GM12892 (cell line): ENCODE measurements around the gene PBX1.

Experiments used
- POLR2A ChIP-seq: IDR thresholded peaks from 2 replicates; pipeline ENCODE4 v1.6.1; 2011; ENCODE audit warnings: low read depth, low read length, control low read depth
- POLR2AphosphoS5 ChIP-seq: IDR thresholded peaks from 2 replicates; pipeline ENCODE4 v1.6.1; 2011; ENCODE audit warnings: low read depth, low read length, control low read depth
- TAF1 ChIP-seq: IDR thresholded peaks from 2 replicates; pipeline ENCODE4 v1.6.1; 2011; ENCODE audit warnings: low read depth, mild to moderate bottlenecking, control low read depth, low read length, borderline replicate concordance

DNA sequence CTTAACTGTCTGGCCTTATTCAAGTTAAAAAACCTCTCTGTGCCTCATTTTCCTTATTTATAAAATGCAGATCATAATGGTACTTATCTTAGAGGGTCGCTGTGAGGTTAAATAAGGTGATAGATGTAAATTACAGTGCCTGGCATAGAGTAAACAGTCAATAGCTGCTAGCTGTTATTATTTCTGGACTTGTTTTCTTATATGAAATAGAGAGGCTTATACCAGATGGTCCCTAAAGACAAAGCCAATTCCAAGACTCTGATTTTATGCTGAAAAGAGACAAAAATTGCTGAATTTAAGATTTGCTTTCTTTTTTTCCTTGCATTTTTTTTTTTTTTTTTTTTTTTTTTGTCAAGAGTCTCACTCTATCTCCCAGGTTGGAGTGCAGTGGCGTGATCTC lies 10.3 kb downstream of the PBX1 start:
- TF ChIP-seq POLR2AphosphoS5 (no peak), POLR2A (no peak), TAF1 (no peak)
